Measurements from ENCODE around the gene LRP2.
"Not testable (repeated sequence)": the region's sequence is repeated elsewhere in the genome, so short reads cannot be mapped to it uniquely, and the experiment has no call there.

Gene LRP2

GRCh38 chr2:169362118-169362893, at the start of gene LRP2:
Gene LRP2 (minus strand): TSS chr2:169362534. CDS start chr2:169362399, 135 bp downstream.
- DNase-seq = peak; percentile 26

DNA sequence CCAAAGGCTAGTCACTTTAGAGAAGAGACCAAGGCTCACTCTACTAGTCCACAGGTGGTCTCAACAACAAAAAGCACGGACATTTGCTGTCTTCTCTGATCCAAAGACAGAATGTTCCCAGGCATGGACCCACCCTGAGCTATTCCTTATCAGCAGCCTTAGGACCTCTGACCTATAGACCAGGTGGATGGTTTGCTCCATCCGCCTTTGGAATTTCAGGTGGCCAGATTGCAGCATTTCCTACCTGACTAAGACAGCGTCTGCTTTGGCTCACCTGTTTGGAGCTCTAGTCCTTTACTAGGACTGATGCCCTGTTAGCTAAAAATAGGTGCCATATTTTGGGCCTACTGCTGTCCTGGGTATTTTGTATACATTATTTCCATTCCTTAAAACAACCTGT, 44.6 kb upstream of the LRP2 start:
- DNase-seq = no peak

DNA sequence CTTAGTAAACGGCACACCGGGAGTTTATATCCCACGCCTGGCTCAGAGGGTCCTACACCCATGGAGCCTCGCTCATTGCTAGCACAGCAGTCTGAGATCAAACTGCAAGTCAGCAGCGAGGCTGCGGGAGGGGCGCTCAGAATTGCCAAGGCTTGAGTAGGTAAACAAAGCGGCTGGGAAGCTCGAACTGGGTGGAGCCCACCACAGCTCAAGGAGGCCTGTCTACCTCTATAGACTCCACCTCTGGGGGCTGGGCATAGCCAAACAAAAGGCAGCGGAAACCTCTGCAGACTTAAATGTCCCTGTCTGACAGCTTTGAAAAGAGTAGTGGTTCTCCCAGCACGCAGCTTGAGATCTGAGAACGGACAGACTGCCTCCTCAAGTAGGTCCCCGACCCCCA, 37.2 kb upstream of the LRP2 start:
- DNase-seq = not testable (repeated sequence)

- peak; percentile 47 for DNase-seq
Measured at GRCh38 chr2:169397697-169398096, 35.4 kb upstream of the LRP2 start.

GRCh38 chr2:169395821-169396374, 33.6 kb upstream of the LRP2 start:
- no peak for DNase-seq

- DNase-seq = no peak
Measured at GRCh38 chr2:169393068-169393590, 30.8 kb upstream of the LRP2 start.

DNA sequence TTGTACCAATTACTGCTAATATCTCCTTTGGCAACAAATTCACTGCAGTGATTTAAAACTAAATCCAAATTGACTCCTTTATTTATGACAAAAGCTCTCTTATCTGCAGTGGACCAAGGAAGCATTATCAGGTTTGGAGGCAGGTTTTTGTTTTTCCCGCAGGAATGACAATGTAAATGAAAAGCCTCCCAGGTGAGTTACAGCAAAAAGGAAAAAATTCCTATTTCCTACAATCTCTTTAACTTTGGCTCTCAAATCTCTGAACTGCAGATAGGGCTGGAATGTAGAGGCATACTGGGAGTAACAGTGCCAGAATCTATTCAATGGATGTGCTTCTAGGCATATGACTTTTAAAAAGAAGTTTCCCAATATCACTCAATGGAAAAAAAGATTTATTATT, 28.9 kb upstream of the LRP2 start:
- no peak for DNase-seq

DNA sequence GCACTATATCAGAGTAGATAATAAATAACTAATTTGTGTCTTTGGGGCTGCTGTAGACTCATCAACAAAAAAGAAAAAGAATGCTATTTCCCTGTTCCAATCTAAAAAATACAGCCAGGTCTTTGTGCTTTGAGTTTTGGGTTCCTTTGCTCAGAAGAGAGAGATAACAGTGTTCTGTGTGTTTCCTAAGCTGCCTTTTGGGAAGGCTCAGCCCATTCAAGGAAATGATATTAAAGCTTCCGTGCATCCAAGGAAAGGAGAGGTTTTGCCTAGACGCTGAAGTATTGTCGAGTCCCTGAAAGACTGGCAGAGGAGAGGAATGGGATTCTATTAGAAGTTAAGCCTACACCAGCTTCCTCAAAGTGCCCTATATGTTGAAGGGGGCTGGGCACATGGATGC, 25.8 kb upstream of the LRP2 start:
- no peak for DNase-seq

DNA sequence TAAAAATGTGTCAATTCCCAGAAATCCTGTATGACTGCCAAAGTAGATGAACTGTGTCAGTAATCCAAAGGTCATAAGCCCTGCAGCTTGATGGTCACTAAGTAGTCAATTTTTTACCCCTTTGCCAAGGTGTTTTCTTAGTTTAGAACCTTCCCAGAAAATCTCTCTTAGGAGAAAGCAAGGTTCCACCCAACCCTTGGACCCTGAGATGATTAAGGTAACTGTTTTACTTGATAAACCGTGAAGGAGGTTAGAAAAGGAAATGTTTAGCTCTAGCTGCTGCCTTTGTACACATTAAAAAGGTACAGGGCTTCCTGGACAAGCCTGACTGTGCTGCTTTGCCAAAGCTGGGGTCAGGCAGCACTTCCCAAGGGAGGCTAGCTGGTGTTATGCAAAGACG, 24.4 kb upstream of the LRP2 start:
- DNase-seq = no peak

GRCh38 chr2:169384816-169385215, 22.5 kb upstream of the LRP2 start:
- no peak for DNase-seq

GRCh38 chr2:169372561-169372960, 10.2 kb upstream of the LRP2 start:
- no peak for DNase-seq

- no peak for DNase-seq
Measured at GRCh38 chr2:169366066-169366465, 3.7 kb upstream of the LRP2 start.

DNA sequence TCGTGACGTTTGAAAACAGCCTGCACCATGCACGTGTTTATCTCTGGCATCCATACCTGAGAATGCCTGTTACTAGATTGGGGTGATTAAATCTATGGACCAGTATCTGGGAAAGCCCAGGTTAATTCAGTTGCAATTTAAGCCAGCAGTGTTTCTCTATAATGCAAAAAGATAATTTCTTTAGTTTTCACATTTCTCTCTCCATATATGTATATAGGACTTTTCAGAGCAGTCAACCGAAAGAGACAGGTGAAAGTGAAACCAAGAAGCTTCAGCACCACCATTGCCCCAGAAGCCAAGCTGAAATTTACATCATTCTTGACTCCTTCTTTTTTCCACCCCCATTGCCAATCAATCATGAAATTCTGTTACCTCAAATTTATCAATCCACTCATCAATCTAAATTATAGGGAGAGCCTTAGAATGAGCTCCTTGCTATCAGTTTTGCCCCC, 2.7 kb upstream of the LRP2 start:
- DNase-seq = no peak

DNA sequence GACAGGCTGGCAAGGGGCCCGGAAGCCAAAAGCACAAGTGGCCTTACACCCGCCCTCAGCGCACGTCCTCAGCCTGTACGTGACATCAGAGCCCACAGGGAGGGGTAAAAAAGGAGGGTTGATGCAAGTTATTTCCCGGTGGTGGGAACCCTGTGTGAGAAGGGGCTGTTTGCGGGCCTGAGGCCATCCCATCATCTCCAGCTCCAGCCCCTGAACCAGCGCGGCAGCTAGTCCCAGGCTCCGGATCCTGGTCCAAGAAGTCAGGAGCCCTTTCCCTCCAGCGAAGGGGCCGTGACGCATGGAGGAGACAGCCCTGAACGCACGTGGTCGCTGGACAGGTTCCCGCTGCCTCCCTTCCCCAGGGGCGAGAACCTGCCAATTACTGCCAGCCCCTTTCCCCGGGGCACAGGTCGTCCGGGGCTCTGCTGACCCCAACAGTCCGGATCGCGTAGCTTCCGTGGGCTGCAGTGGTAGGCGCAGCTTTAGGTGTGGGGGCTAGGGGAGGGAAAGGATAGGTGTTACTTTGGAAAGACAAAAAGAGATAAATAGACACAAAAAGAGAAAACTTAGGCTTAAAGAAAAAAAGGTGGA, 1.3 kb upstream of the LRP2 start:
- peak; percentile 54 for DNase-seq

- peak; percentile 24 for DNase-seq
Measured at GRCh38 chr2:169362894-169363559, 693 bp upstream of the LRP2 start.

- DNase-seq = peak; percentile 41
Measured at GRCh38 chr2:169361706-169362117, 622 bp downstream of the LRP2 start.

DNA sequence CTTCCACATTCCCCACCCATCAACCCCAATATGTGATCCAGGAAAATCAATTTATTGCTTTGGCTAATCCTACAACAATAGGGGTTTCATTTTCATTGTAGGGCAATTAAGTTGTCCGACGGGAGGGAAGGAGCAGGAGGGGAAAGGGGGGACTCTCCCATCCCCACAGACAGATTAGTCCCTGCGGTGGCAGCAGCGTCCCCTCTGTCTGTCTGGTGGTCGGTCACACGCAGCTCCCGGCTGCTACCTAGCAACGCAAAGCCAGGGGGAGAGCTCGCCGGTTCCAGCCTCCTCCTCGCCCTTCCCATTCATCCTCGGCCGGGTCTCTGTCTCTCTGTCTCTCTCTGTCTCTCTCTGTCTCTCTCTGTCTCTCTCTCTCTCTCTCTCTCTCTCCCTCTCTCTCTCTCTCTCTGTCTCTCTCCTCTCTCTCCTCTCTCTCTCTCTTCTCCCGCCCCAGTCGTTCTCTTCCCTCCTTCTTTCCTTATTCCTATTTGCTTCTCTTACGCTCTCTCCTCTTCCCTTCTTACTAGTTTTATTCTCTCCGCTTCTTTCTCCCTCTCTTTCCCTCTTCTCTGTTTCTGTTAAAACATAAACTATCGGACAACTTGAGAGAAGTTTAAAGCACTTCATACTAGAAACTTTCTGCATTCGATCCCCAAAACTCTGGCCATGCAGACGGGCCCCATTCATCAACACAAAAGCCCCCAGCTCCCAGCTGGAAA, 1.2 kb downstream of the LRP2 start:
- no peak for DNase-seq

GRCh38 chr2:169358016-169358415, 4.3 kb downstream of the LRP2 start:
- no peak for DNase-seq

DNA sequence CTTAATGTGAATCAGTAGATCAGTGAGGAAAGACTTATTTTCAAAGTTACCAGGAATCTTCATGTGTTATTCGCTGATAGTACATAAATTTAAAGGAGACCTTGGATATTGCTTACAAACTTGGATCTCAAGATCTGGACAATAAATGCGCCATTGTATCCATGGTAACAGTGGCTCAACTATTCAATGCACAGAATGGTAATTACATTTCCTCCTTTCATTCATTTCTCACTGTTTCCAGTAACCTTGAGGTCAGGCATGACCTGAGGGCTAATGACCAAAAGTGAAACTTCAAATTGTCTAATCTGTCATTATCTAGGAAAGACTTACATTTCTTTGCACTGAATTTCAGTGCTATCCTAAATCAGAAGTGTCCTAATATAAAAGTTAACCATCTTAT, 8.1 kb downstream of the LRP2 start:
- DNase-seq = no peak

- peak; percentile 75 for DNase-seq
Measured at GRCh38 chr2:169351725-169352124, 10.6 kb downstream of the LRP2 start.

DNA sequence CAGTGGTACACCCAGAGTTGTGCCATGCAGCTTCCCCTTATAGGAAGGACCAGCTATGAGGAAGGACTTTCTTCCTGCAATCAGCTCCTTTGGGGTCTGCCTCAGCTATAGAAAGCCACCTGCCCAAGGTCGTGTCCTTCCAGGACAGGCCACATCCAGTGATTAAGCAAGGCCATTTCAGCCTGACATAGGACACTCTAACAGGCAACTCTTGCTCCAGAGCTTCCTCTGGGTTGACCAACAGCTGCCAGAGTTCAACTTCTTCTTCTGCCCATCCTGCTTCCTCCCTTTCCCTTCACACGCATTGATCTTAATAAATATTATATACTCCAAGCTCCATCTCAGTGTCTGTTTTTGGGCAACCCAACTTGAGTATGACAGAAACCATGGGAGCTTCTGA, 12.8 kb downstream of the LRP2 start:
- DNase-seq = no peak

DNA sequence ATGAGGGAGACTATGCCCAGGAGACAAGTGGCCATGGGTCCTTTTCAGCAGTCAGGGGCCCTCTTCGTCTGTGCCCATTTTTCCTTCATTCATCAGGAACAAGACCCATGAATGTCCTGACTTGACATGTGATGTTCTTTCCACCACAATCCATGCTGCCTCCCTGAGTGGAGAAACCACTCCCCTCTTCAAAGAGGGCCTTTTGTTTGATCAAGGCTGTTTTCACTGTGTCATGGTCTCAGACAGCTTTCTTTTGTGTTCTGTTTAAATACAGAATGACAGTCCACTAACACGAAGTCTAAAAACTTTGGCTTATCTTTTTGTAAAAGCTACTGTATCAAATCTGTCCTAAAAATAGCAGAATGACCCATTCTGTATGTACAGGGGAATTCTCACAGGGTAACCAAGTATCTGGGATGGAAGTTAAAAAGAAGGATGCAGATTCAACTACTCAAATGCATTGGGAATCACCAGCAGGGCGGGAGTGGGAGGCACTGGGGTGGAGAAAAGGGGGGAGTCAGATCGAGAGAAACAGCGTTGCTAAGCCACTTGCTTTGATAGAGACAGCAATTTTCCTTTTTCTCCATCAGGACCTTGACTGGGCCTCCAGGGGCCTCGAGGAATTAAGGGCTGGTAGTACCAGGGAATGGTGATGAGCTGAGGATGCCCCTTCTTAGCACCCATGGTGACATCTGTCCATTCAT, 13.9 kb downstream of the LRP2 start:
- DNase-seq = peak; percentile 24
